Measurements from ENCODE around the gene KLHL42.

Gene KLHL42

GRCh38 chr12:27769142-27769673, 10.8 kb upstream of the KLHL42 start:
- H3K4me3 ChIP-seq (ENCODE audit: low read depth, low read length) = no peak overlapping the region
- no peak for DNase-seq (ENCODE audit: low read depth)
- TF ChIP-seq CTCF (IDR thresholded peaks at IDR 0.05; ENCODE audit: low read depth, low read length, missing control alignments) = no peak

DNA sequence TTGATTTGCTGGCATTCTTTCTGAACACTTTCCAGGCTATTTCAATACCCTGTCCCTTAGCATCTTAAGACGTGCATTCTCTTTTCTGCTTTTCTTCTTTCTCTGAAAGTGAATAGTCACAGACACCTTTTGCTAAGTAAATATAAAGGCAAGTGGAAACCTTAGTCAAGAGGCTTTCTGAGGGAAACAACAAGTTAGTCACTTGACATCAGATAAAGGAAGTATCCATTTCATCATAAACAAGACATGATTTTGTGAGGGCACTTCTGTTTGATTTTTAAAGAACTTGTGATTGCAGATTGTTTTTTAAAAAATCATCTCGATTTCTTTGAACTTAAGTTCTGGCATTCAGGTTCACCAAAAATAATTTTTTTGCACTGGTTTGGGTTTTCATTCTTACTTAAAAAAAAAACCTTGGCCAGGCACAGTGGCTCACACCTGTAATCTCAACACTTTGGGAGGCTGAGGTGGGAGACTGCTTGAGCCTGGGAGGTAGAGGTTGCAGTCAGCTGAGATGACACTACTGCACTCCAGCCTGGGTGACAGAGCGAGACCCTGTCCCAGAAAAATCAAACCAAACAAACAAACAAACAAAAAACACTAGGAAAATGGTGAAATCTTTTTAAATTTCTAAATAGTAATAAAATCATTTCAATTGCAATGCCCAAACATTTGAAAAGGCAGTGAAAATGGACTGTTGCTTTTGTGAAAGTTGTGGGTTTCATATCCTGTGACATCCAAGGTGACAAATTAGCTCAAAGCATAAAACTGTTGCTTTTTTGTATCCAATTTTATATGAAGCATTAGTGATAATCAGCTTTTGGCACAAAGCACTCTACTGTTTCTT, 8.3 kb upstream of the KLHL42 start:
- no peak for DNase-seq (ENCODE audit: low read depth)
- no peak for TF ChIP-seq CTCF (IDR thresholded peaks at IDR 0.05; ENCODE audit: low read depth, low read length, missing control alignments)
- H3K4me3 ChIP-seq (ENCODE audit: low read depth, low read length) = no peak overlapping the region

- DNase-seq (ENCODE audit: low read depth) = no peak
- no peak for TF ChIP-seq CTCF (IDR thresholded peaks at IDR 0.05; ENCODE audit: low read depth, low read length, missing control alignments)
- H3K4me3 ChIP-seq (ENCODE audit: low read depth, low read length) = no peak overlapping the region
These were observed 7.5 kb upstream of the KLHL42 start for GRCh38 chr12:27772328-27773049.

DNA sequence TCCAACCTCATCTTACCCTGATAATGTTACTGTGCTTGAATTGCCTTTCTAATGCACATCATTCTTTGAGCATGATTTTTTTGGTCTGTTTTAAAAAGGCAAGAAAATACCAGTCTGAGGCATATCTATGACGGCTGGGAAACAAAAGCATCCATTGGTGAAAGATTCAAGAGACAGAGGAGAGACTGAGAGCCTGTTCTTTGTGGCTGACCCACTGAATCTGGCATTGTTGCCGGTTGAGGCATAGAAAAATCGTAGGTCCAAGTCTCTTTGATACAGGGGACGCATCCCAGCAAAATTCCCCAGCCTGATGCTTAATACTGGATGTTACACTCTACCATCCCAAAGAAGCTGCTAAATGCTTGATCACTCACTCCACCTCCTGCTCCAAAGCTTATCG, 2.9 kb upstream of the KLHL42 start:
- TF ChIP-seq CTCF (IDR thresholded peaks at IDR 0.05; ENCODE audit: low read depth, low read length, missing control alignments) = no peak
- DNase-seq (ENCODE audit: low read depth) = no peak
- no peak overlapping the region for H3K4me3 ChIP-seq (ENCODE audit: low read depth, low read length)

DNA sequence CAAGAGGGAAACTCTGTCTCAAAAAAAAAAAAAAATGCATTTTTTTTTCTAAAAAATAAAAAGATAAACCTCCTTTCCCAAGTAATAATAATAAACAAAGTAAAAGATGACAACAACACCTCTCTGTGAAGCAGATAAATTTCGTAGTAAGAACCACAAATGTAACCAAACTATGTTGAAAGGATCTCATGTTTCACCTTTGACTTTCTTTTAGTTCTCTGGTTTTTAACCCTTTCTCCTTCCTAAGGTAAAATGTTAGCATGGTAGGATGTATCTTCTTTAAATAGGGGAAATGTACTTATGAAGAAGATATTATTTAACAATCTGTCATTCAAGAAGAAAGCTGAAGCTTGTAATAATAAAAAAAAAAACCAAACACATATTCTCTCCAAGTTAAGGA, 1.8 kb upstream of the KLHL42 start:
- no peak for TF ChIP-seq CTCF (IDR thresholded peaks at IDR 0.05; ENCODE audit: low read depth, low read length, missing control alignments)
- no peak overlapping the region for H3K4me3 ChIP-seq (ENCODE audit: low read depth, low read length)
- DNase-seq (ENCODE audit: low read depth) = no peak

GRCh38 chr12:27779416-27779919, 565 bp upstream of the KLHL42 start:
- DNase-seq (ENCODE audit: low read depth) = no peak
- no peak for TF ChIP-seq CTCF (IDR thresholded peaks at IDR 0.05; ENCODE audit: low read depth, low read length, missing control alignments)
- peak overlapping the region; percentile 73 for H3K4me3 ChIP-seq (ENCODE audit: low read depth, low read length)
